Measurements from ENCODE around the gene MRC2.

MRC2 gene

GRCh38 chr17:62727916-62728672 lies 100.6 kb downstream of the MRC2 start:
- intact Hi-C loops (cut with DNase I), result no loop called here
- DNase-seq, result peak in 2 of 42 donors; percentile 10 to 28

GRCh38 chr17:62732125-62732524 lies 104.7 kb downstream of the MRC2 start:
- intact Hi-C loops (cut with DNase I), result no loop called here
- no peak for DNase-seq

GRCh38 chr17:62735044-62735651 lies 107.7 kb downstream of the MRC2 start:
- no peak for DNase-seq
- intact Hi-C loops (cut with DNase I), result no loop called here

DNA sequence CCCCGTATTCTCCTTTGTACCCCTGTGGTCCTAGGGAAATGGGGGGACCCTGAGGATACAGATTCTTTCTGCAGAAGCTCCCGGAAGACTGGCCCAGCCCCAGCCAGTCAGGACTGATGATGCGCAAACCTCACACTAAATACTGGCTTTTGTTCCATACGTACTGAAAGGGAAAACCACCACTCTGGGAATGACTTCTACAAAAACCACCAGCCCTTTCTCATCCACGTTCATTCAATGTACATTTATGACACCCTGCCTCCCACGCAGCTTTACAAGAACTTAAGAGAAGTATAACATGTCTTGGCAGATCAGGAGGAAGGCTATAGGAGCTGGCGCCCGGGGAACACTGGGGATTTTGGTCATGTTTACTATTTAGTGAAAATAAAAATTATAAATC lies 110.0 kb downstream of the MRC2 start:
- intact Hi-C loops (cut with DNase I), result no loop called here
- peak in 2 of 42 donors; percentile 19 to 55 for DNase-seq

GRCh38 chr17:62738281-62738680 lies 110.8 kb downstream of the MRC2 start:
- intact Hi-C loops (cut with DNase I), result no loop called here
- peak in 7 of 42 donors; percentile 11 to 47 (median 23) for DNase-seq

DNA sequence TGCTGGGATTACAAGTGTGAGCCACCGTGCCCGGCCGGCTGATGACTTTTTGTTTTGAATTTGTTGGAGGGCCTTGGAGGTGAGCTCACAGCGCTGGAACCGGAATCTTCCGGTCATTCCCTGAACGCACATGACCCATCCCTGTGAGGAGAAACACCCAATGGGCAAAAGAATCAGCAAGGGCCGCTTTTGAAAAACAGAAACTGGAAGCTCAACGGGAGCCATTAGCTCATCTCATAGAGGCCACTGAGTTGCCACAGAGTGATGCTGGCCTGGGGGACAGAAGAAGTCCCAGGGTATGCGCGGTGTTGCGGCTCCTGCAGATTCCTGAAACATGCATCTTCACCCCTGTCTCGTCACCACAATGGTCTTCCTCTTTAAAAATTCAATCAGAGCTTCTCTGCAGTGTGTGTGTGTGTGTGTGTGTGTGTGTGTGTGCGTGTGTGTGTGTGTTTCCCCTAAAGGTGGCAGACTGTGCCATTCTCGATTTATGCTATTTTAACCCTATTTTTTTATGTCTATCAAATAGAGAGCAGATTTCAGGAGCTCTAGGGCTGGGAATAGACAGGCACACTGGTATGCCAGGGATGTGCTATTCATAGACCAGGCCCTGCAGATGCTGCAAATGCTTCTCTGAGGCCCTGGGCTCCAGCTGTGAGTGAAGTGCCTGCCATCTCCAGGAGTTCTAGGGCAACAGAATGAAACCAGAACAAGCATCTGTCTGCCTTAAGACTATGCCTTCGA lies 112.3 kb downstream of the MRC2 start:
- DNase-seq, result peak in 25 of 42 donors; percentile 10 to 74 (median 30)
- intact Hi-C loops (cut with DNase I), result no loop called here

- DNase-seq, result no peak
- intact Hi-C loops (cut with DNase I), result no loop called here
Measured at GRCh38 chr17:62741290-62741689, 113.8 kb downstream of the MRC2 start.
